GM15510 (cell line): Measurements from ENCODE around the gene ST8SIA5.

Experiments used
- POLR2A ChIP-seq: IDR thresholded peaks from 3 replicates; pipeline ENCODE4 v1.6.1; 2011; ENCODE audit warnings: borderline replicate concordance; ENCODE audit not compliant: insufficient read length; ENCODE audit errors: extremely low read depth

The ST8SIA5 gene, protein sequence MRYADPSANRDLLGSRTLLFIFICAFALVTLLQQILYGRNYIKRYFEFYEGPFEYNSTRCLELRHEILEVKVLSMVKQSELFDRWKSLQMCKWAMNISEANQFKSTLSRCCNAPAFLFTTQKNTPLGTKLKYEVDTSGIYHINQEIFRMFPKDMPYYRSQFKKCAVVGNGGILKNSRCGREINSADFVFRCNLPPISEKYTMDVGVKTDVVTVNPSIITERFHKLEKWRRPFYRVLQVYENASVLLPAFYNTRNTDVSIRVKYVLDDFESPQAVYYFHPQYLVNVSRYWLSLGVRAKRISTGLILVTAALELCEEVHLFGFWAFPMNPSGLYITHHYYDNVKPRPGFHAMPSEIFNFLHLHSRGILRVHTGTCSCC

DNA sequence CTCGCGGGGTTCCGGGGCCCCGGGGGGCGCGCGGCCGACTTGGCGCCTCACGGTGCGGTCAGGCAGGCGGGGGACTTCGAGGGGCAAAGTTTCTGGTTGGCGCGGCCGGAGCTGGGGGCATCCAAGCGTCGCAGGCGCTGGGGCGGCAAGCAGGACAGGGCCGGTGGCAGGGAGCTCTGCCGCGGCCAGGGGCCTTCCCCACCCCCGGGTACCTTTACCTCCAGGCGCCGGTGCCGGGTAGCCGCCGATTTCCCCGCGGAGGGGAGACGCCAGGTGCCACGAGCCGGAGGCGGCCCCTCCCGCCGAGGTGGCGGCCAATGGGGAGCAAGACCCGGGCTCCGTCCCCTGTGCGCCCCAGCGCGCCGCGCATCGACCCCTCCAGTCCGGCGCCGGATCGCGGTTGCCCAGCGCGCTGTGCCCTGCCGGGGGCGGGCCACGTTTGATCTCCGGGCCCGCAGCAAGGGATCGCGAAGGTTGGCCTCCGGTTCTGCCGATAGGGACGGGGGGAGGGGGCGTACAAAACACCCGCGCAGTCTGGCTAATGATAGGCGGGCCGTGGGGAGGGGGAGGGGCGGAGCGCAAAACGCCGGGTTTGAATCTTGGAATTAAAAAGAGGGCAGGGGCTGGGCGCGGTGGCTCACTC, at the start of gene ST8SIA5:
Gene ST8SIA5, minus strand, starts transcription at position 495 of the 643 bp plus-strand sequence. CDS start 545 bp downstream, outside the sequence.
- no peak for TF ChIP-seq POLR2A

DNA sequence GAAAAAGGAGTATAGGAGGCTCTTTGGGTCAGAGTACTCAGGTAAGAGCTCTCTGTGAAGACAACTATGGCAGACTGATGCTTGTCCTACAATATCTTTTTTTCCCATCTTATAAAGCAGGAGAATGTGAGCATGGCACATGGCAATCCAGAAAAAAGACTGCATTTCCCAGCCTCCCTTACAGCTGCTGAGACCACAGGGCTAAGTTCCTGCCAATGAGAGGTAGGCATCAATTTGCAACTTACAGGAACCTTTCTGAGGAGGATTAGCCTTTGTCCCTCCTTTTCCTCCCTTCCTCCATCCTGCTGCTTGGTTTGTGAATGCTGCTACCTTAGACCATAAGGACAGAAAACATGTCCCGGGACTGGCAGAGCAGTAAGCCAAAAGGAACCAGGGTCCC, 37.8 kb upstream of the ST8SIA5 start:
- TF ChIP-seq POLR2A = no peak

DNA sequence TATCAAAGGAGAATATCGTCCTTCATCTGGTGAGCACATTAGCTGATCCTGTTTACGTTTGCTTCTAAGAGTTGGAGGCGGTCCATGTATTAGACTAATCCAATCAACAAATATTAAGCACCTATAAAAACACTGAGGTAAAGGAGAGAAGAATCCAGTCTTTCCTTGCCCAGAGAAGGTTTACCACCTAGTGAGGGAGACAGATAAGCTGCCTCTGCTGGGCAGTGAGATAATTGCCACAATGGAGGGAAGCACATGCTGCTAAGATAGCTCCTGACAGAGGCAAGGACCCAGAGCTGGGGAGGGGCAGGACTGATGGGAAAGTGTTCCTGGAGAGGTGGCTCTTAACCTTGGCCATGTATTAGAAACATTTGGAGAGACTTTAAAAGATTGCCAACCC, 36.7 kb upstream of the ST8SIA5 start:
- TF ChIP-seq POLR2A = no peak

DNA sequence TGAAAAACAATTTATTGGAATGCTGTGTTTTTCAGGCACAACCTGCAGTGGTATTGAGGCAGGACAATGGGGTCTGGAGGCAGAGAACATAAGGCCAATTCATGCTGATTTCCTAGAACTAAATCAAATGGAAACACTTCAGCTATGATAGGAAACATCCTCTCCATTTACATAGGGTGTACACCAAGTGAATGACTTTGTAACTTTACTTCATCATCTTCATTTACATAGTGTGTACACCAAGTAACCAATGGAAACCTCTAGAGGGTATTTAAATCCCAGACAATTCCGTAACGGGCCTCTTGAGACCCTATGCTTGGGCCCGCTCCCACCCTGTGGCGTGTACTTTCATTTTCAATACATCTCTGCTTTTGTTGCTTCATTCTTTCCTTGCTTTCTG, 32.2 kb upstream of the ST8SIA5 start:
- no peak for TF ChIP-seq POLR2A

DNA sequence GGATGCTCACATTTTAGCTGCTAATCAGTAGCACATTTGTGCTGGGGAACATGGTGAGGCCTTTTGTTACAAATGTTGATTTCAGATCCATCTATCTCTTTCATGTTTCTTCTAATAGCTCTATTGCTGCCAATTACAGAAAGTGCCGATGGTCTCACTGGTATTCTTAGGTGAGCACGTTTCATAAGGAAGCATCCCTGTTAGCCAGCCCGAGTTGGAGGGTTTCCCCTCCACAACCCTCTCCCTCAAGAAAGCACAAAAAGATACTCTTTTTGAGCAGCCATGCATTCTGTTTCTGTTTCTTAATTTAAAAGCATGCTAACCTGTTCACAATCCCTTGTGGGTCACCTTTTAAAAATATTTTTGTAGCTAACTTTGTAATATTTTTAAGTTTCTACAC, 30.8 kb upstream of the ST8SIA5 start:
- TF ChIP-seq POLR2A = no peak

DNA sequence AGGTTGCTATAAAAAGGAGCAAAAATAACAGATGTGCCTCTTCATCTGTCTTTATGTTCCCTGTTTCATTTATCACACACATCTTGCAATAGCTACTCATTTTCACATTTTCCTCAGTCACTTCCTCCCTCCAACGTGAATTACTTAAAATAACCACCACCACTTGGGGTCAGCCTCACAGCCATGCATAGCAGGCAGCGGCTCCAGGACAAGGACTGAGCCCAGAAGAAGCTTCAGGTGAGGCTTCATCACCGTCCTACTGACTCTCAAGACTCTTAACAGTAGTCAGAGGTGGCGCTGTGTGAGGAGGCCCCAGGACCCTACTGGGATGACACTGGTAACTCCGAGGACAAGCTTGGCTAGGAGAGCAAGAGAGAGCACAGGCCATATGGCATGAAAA, 15.5 kb upstream of the ST8SIA5 start:
- no peak for TF ChIP-seq POLR2A

DNA sequence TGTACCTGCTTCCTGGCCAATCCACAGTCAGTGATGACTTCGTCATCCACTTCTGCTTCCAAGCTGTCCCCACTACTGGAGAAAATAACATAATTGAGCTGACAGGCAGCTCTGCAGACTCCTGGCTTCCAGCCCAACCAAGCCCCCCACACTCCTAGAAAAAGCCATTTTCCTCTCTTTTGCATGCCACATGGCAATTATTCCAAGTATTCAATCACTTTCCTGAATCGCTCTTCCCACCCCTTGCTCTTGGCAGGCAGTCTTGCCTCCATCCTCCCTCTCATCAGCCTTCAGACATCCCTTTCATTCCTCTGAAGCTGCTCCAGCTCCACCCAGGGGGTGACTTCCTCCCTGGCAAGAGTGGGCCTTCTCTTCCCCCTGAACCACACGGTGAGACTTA, 14.3 kb upstream of the ST8SIA5 start:
- TF ChIP-seq POLR2A = no peak

DNA sequence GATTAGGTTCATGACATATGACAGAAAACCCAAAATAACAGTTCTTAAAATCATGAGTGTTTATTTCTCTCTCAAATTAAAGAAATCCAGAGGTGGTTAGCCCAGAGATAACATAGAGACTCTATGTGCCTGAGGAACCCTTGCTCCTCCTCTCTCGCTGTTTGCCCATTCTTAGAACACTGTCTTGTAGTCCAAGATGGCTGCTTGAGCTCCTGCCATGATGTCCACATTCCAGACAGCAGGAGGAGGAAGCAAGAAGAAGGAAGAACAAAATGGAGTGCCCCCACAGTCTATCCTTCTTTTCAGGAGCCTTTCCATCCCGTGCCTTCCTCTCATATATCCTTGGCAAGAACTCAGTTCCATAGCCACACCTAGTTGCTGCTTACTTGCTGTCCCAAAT, 13.9 kb upstream of the ST8SIA5 start:
- no peak for TF ChIP-seq POLR2A

DNA sequence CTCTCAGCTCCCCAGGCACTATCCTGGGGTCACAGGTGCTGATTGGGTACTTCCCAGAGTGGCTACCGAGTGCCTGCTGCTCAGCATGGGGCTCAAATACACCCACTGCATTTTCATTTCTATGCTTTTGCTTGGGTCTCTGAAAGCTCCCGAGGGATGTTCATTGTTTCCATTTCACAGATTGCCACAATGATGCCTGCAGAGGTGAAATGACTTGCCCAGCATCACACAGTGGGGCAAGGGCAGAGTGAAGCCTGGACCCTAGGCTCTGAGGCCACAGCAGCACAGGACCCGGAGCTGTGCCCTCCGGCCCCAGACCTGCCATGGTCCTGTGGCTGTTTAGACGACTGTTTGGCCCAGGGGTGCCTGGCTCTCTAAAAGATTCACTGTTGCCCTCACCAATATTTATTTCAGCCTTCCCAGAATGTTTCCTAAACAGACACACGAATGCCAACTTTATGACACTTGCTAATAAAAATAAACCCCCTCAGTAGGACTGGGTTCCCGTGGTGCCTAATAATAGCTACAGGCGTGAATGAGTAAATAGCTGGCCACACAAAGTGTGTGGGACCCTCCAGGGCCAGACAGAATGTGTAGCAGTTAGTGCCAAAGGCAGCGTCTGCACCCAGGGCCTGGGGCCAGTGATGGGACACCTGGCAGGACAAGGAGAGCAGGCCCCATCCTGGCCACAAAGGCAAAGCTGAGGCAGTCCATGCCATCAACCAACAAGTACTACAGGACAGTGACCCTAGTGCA, 11.5 kb upstream of the ST8SIA5 start:
- TF ChIP-seq POLR2A = no peak

DNA sequence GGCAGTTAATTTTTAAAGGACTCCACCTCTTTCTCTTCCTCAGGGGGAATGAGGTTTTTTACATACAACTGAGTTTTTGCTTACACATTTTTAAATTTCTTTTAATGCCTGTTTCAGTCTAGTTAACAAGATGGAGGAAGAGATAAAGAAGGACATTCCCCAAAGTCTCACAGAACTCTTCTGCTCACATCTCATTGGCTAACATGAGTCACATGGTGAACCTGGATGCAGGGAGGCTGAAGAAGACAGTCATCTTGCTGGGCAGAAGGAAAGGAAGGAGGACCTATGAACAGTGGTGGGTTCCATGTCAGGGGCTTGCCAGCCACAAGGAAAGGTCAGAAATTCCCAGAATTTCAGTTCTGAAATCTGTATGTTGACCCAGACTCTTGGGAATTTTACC, 10.4 kb upstream of the ST8SIA5 start:
- no peak for TF ChIP-seq POLR2A

DNA sequence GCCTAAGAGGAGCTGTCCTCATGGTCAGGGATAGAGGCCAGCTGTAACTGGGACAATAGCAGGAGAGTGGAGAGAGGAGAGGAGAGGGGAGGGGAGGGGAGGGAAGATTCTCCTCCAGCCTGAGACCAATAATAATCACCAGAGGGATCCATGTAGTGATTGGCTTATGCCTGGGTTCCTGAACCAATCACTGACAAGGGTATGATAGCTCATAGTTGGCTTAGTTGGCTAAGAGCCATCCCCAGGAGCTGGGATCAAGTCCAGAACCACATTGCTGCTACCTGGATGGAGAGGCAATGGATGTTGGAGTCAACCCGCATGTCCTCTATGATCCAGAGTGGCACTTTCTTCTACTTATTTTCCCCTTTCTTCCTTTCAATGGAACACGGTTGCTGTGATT, 7.7 kb upstream of the ST8SIA5 start:
- TF ChIP-seq POLR2A = no peak

DNA sequence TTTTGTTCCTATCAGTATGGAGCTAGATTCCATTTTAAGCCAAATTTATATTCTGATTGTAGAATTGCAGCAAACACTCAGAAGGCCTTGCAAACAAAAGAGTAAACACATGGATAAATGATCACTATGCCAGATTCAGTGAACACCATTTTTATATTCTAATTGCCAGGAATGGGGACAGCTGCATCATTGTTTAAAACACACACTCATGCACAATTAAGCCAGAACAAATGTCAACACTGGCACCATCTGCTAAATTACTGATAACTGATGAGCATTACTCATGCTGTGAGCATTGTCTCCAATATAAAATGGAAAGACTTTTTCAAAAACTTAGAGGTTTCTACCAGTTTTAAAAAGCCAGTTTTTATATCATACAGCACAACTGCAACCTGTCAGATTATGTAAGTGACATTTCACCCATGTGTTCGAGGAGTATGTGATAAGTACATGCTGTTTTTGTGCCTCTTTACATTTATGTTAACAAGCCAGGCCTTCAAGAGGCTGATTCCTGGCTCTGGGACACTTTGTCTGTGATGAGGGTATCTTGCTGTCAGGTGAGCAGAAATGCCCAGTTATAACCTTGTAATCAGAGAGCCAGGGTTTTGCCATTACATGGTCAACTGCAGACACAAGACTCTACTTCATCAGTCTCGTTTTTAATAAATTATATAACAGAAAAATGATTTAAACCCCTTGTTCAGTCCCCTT, 4.4 kb upstream of the ST8SIA5 start:
- TF ChIP-seq POLR2A = no peak

DNA sequence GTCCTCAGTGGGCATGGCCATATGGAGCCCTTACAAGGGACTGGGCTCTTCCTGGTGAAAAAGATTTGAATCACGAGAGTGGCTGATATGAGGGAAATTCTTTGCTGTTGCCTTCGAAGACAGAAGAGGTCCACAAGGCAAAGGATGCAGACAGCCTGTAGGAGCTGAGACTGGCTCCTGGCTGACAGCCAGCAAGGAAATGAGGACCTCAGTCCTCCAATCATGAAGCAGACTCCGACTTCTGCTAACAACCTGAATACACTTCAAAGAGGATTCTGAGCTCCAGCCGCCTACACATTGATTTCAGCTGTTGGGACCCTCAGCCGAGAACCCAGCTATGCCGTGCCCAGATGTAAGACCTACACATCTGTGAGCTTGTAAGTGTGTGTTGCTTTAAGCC, 3.0 kb upstream of the ST8SIA5 start:
- TF ChIP-seq POLR2A = no peak

DNA sequence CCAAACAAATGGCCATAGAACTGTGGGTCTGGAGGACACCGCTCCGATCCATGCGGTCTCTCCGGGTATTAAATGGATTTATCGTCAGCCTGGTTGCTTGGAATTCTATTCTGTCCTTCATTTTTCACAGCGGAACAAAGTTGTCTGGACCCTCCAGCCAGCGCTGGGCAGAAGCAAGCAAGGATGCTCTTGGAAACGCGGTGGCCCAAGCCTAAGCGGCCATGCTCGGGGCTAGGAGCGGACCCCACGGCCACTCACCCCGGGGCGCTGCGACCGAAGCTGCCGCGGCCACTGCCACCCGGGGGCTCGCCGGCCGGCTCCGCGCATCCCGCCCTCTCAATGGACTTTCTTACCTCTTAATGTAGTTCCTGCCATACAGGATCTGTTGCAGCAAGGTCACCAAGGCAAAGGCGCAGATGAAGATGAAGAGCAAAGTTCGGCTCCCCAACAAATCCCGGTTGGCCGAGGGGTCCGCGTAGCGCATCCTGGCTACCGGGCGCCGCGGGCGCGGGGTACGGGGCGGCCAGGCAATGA, 761 bp downstream of the ST8SIA5 start:
- TF ChIP-seq POLR2A = no peak
